Measurements from ENCODE around the gene FOXM1.

The FOXM1 gene

DNA sequence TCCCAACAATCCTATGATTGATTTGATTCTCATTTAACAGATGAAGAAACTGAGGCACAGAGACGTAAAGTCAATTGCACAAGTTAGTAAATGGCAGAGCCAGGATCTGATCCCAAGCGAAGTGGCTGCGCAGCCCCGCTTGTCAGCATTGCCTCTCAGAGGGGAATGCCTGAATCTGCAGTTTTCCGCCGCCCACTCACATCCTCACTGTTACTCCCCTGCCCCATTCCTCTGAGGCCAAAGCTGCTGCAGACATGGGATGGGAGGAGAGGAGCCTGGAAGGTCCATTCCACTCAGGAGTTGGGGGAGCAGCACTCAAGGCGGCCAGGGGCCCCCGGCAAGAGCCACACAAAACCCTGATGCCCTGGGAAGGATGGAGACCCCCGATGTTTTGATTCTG lies 43.2 kb downstream of the FOXM1 start:
- no peak for DNase-seq (ENCODE audit: low read depth, low spot score)
- CTCF ChIA-PET = interaction anchor here (0.9 to 9.4 kb wide), 6 partner anchors 9 to 208 kb away, joined by 3 to 90 read pairs (median 5); no protein-coding TSS in a partner anchor
- TF ChIP-seq, protein P1, sequence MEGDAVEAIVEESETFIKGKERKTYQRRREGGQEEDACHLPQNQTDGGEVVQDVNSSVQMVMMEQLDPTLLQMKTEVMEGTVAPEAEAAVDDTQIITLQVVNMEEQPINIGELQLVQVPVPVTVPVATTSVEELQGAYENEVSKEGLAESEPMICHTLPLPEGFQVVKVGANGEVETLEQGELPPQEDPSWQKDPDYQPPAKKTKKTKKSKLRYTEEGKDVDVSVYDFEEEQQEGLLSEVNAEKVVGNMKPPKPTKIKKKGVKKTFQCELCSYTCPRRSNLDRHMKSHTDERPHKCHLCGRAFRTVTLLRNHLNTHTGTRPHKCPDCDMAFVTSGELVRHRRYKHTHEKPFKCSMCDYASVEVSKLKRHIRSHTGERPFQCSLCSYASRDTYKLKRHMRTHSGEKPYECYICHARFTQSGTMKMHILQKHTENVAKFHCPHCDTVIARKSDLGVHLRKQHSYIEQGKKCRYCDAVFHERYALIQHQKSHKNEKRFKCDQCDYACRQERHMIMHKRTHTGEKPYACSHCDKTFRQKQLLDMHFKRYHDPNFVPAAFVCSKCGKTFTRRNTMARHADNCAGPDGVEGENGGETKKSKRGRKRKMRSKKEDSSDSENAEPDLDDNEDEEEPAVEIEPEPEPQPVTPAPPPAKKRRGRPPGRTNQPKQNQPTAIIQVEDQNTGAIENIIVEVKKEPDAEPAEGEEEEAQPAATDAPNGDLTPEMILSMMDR (IDR thresholded peaks at IDR 0.05; ENCODE audit: insufficient read depth, low read length, missing control alignments) = no peak
- POLR2A ChIA-PET = interaction anchor here (0.9 kb wide), 1 partner anchor 57 kb away, joined by 3 read pairs; the partner anchor contains the start of gene TULP3
- no peak overlapping the region for H3K4me3 ChIP-seq (ENCODE audit: low read depth, low read length)

DNA sequence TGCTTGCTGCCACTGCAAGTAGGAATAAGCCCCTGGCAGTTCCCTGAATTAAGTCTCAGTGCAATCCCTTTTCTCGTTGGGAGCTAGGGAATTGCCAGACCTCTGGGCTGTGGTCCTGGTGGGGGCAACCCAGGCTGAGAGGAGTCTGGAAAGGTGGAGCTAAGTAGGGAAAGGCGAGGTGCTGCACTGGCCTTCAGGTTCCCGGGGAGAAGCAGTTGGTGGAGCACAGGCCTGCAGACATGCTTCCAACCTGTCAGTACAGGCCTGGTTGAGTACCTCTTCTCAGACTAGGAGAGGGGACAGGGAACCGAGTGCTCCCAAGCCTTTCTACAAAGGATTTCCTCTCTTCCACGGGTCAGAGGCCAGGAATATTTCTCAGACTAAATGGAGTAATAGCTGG lies 43.6 kb downstream of the FOXM1 start:
- TF ChIP-seq, protein P1 (IDR thresholded peaks at IDR 0.05; ENCODE audit: insufficient read depth, low read length, missing control alignments) = no peak
- CTCF ChIA-PET = interaction anchor here (0.9 to 9.4 kb wide), 4 partner anchors 9 to 209 kb away, joined by 3 to 90 read pairs (median 5); no protein-coding TSS in a partner anchor
- DNase-seq (ENCODE audit: low read depth, low spot score) = no peak
- no peak overlapping the region for H3K4me3 ChIP-seq (ENCODE audit: low read depth, low read length)
- POLR2A ChIA-PET = interaction anchor here (0.9 kb wide), 1 partner anchor 57 kb away, joined by 3 read pairs; the partner anchor contains the start of gene TULP3

DNA sequence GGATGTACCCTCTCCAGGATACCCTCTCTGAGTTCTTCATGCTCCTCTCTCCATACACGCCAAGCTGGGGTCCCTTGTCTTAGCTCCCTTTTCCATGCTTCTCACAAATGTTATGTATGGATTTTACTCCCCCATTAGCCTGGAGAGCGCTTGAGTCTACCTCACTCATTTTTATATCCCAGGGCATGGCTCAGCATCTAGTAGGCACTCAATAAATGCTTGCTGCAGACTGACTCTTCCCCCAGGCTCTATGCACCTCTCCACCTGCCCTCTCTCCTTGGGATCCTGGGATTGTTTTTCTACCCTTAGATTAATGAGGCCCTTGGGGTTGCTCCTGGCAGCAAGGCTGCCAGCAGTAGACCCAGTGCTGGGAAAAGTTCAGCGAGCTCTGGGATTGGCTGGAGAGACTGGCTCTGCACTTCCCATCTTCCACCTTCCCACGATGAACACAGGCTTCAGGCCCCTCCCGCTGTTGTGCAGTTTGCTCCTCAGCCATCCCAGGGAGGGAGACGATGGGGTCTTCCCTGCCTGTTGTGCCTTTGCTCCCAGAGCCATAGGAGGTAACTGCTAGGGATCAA lies 44.3 kb downstream of the FOXM1 start:
- CTCF ChIA-PET = interaction anchor here (0.9 to 9.4 kb wide), 4 partner anchors 8 to 52 kb away, joined by 3 to 90 read pairs (median 4); no protein-coding TSS in a partner anchor
- POLR2A ChIA-PET = no interaction called here
- no peak overlapping the region for H3K4me3 ChIP-seq (ENCODE audit: low read depth, low read length)
- TF ChIP-seq, protein P1 (IDR thresholded peaks at IDR 0.05; ENCODE audit: insufficient read depth, low read length, missing control alignments) = no peak
- DNase-seq (ENCODE audit: low read depth, low spot score) = no peak

DNA sequence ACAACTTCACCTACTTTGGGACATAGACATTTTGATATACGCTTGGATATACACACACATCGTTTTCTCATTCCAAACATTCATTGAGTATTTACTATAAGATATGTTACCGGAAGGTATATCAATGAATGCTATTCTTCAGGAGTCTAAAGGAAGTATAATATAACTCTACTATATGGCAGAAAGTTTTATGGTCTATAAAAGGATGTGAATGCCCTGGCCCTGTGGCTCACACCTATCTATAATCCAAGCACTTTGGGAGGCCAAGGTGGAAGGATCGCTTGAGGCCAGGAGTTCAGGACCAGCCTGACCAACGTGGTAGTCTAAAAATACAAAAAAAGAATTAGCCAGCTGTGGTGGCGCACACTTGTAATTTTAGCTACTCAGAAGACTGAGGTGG lies 47.7 kb downstream of the FOXM1 start:
- H3K4me3 ChIP-seq (ENCODE audit: low read depth, low read length) = no peak overlapping the region
- TF ChIP-seq, protein P1 (IDR thresholded peaks at IDR 0.05; ENCODE audit: insufficient read depth, low read length, missing control alignments) = no peak
- POLR2A ChIA-PET = no interaction called here
- DNase-seq (ENCODE audit: low read depth, low spot score) = no peak
- CTCF ChIA-PET = no interaction called here

DNA sequence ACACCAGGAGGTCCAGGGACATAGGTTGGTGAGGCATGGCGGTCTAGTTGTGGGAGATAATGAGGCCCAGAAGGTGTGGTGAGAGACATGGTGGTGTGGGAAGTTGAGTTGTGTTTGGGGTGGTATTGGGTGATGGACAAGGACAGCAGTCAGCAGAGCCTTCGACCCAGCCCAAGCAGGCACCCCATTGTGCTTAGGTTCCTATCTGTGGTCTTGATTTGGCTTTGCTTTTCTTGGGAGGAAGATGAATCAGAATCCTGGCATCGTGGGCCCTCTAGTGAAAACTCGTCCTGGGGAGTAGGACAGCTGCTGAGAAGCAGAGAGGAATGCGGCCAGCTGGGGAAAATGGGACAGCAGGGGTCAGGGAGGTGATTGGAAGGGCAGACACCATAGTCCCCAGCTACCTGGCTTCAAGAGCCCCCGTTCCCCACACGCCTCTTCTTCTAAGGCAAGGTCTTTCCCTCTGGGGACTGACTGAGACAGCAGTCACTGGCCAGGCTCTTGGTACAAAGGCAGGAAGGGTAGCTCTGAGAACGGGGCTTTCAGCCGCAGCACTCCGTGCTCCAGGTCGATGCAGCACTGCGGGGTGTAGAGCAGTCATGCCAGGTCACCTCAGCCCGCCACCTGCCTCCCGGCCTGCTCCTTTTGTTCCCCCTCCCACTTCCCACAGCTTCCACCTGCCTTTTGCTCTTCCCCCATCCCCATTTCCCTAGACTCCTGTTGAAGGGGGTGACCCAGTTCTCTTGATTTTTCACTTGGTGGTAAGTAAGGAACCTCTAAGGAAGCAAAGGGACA lies 50.1 kb downstream of the FOXM1 start:
- TF ChIP-seq, protein P1 (IDR thresholded peaks at IDR 0.05; ENCODE audit: insufficient read depth, low read length, missing control alignments) = no peak
- ChIA-PET CTCF (interaction anchor here (1.1 to 3.5 kb wide), 2 partner anchors 14 to 19 kb away, joined by 3 to 15 read pairs; partner anchors contain the start of gene ITFG2), POLR2A (no interaction called here)
- DNase-seq (ENCODE audit: low read depth, low spot score) = no peak
- H3K4me3 ChIP-seq (ENCODE audit: low read depth, low read length) = no peak overlapping the region

DNA sequence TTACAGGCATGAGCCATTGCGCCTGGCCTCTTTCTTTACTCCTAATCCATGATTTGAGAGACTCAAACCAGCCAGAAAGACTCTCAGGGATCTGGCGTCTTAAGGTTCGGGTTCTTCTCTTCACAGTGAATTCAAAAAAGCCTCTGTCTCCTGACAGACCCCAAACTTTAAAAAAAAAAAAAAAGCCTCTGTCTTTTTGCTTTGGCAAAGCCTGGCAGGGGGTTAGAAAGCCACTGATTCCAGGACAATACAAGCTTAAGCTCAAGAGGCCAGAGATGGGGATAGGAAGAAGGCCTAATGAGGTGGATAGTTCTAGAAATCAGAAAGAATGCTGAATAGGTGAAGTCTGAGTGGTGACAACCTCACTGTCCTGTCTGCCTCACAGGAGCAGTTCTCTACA lies 50.9 kb downstream of the FOXM1 start:
- ChIA-PET CTCF (interaction anchor here (1.1 to 3.5 kb wide), 2 partner anchors 13 to 20 kb away, joined by 3 to 15 read pairs; partner anchors contain the start of gene ITFG2), POLR2A (no interaction called here)
- no peak for DNase-seq (ENCODE audit: low read depth, low spot score)
- H3K4me3 ChIP-seq (ENCODE audit: low read depth, low read length) = no peak overlapping the region
- TF ChIP-seq, protein P1 (IDR thresholded peaks at IDR 0.05; ENCODE audit: insufficient read depth, low read length, missing control alignments) = no peak
